GM19468 (cell line): Measurements from ENCODE around the gene TENT5C.

ENCODE experiments used
- ATAC-seq: cut with Tn5 transposase; IDR thresholded peaks from one replicate; pipeline ENCODE4 v1.9.1; 2021; ENCODE audit warnings: mild to moderate bottlenecking, moderate library complexity, moderate number of reproducible peaks; ENCODE audit not compliant: unreplicated experiment; ENCODE audit errors: extremely low read depth

The TENT5C gene

GRCh38 chr1:117571496-117571895 lies 34.4 kb upstream of the TENT5C start:
- ATAC-seq = no peak

- no peak for ATAC-seq
Measured at GRCh38 chr1:117572546-117572945, 33.3 kb upstream of the TENT5C start.

GRCh38 chr1:117573386-117574023 lies 32.3 kb upstream of the TENT5C start:
- ATAC-seq = no peak

GRCh38 chr1:117574161-117574835 lies 31.6 kb upstream of the TENT5C start:
- ATAC-seq = no peak

GRCh38 chr1:117575586-117576225 lies 30.1 kb upstream of the TENT5C start:
- no peak for ATAC-seq

- no peak for ATAC-seq
Measured at GRCh38 chr1:117576236-117576635, 29.6 kb upstream of the TENT5C start.

GRCh38 chr1:117577191-117577885 lies 28.5 kb upstream of the TENT5C start:
- no peak for ATAC-seq

- no peak for ATAC-seq
Measured at GRCh38 chr1:117578466-117578865, 27.4 kb upstream of the TENT5C start.

GRCh38 chr1:117579221-117579906 lies 26.5 kb upstream of the TENT5C start:
- no peak for ATAC-seq

- ATAC-seq = no peak
Measured at GRCh38 chr1:117580436-117580835, 25.4 kb upstream of the TENT5C start.

- ATAC-seq = no peak
Measured at GRCh38 chr1:117580882-117581281, 25.0 kb upstream of the TENT5C start.

GRCh38 chr1:117581391-117581943 lies 24.4 kb upstream of the TENT5C start:
- no peak for ATAC-seq

- no peak for ATAC-seq
Measured at GRCh38 chr1:117582451-117582850, 23.4 kb upstream of the TENT5C start.

- no peak for ATAC-seq
Measured at GRCh38 chr1:117583247-117583646, 22.6 kb upstream of the TENT5C start.

- ATAC-seq = no peak
Measured at GRCh38 chr1:117584181-117584580, 21.7 kb upstream of the TENT5C start.

- ATAC-seq = no peak
Measured at GRCh38 chr1:117585086-117585485, 20.8 kb upstream of the TENT5C start.

- no peak for ATAC-seq
Measured at GRCh38 chr1:117586337-117586736, 19.5 kb upstream of the TENT5C start.

GRCh38 chr1:117586747-117587498 lies 18.9 kb upstream of the TENT5C start:
- ATAC-seq = no peak
